ENCODE measurements around the gene NDUFV3. TPM values are rescaled to one million over a fixed set of nuclear protein-coding genes. Genes with fewer than 3 reads are reported as not detected.
A peak's percentile ranks its signal among the peaks of the same experiment; 100 is the strongest.
"Not testable (repeated sequence)": the region's sequence is repeated elsewhere in the genome, so short reads cannot be mapped to it uniquely, and the experiment has no call there.

Gene NDUFV3
- polyA plus RNA-seq, 4 donors = 35.4 to 39.2 (median 37.7) TPM

- DNase-seq (ENCODE audit: low read depth in 4 of 4, low spot score in 3 of 4) = peak; percentile 95 to 99 (median 96)
Measured at GRCh38 chr21:42878993-42879787, 13.9 kb upstream of the NDUFV3 start, which contains the start of gene WDR4. Gene WDR4, minus strand, starts transcription at chr21:42879539. Its CDS starts 44 bp downstream, at chr21:42879495.

- DNase-seq (ENCODE audit: low read depth in 4 of 4, low spot score in 3 of 4) = no peak
Measured at GRCh38 chr21:42880352-42880751, 12.8 kb upstream of the NDUFV3 start.

- no peak for DNase-seq (ENCODE audit: low read depth in 4 of 4, low spot score in 3 of 4)
Measured at GRCh38 chr21:42883921-42884320, 9.2 kb upstream of the NDUFV3 start.

GRCh38 chr21:42887326-42887725 is 5.8 kb upstream of the NDUFV3 start:
- no peak for DNase-seq (ENCODE audit: low read depth in 4 of 4, low spot score in 3 of 4)

- DNase-seq (ENCODE audit: low read depth in 4 of 4, low spot score in 3 of 4) = no peak
Measured at GRCh38 chr21:42892582-42892930, 553 bp upstream of the NDUFV3 start.

GRCh38 chr21:42900446-42900845 is 7.3 kb downstream of the NDUFV3 start:
- DNase-seq (ENCODE audit: low read depth in 4 of 4, low spot score in 3 of 4) = no peak

- DNase-seq (ENCODE audit: low read depth in 4 of 4, low spot score in 3 of 4) = no peak
Measured at GRCh38 chr21:42903817-42904216, 10.7 kb downstream of the NDUFV3 start.

- DNase-seq (ENCODE audit: low read depth in 4 of 4, low spot score in 3 of 4) = no peak
Measured at GRCh38 chr21:42905195-42905594, 12.1 kb downstream of the NDUFV3 start.

- no peak for DNase-seq (ENCODE audit: low read depth in 4 of 4, low spot score in 3 of 4)
Measured at GRCh38 chr21:42906233-42906632, 13.1 kb downstream of the NDUFV3 start.

GRCh38 chr21:42908484-42908883 is 15.4 kb downstream of the NDUFV3 start:
- DNase-seq (ENCODE audit: low read depth in 4 of 4, low spot score in 3 of 4) = not testable (repeated sequence)

- DNase-seq (ENCODE audit: low read depth in 4 of 4, low spot score in 3 of 4) = not testable (repeated sequence)
Measured at GRCh38 chr21:42911920-42912319, 18.8 kb downstream of the NDUFV3 start.

- no peak for DNase-seq (ENCODE audit: low read depth in 4 of 4, low spot score in 3 of 4)
Measured at GRCh38 chr21:42913476-42913875, 20.4 kb downstream of the NDUFV3 start.

GRCh38 chr21:42918291-42918690 is 25.2 kb downstream of the NDUFV3 start:
- no peak for DNase-seq (ENCODE audit: low read depth in 4 of 4, low spot score in 3 of 4)

- no peak for DNase-seq (ENCODE audit: low read depth in 4 of 4, low spot score in 3 of 4)
Measured at GRCh38 chr21:42921927-42922326, 28.8 kb downstream of the NDUFV3 start.

GRCh38 chr21:42922918-42923317 is 29.8 kb downstream of the NDUFV3 start:
- DNase-seq (ENCODE audit: low read depth in 4 of 4, low spot score in 3 of 4) = no peak

GRCh38 chr21:42923553-42924432 is 30.7 kb downstream of the NDUFV3 start:
- DNase-seq (ENCODE audit: low read depth in 4 of 4, low spot score in 3 of 4) = peak; percentile 66 to 82 (median 77)

GRCh38 chr21:42924433-42924751 is 31.3 kb downstream of the NDUFV3 start:
- DNase-seq (ENCODE audit: low read depth in 4 of 4, low spot score in 3 of 4) = no peak

GRCh38 chr21:42925114-42925926 is 32.2 kb downstream of the NDUFV3 start, which contains the start of gene ERVH48-1:
Gene ERVH48-1, minus strand, starts transcription at chr21:42925630. Its CDS starts 6,624 bp downstream, at chr21:42919006.
- no peak for DNase-seq (ENCODE audit: low read depth in 4 of 4, low spot score in 3 of 4)

- DNase-seq (ENCODE audit: low read depth in 4 of 4, low spot score in 3 of 4) = not testable (repeated sequence)
Measured at GRCh38 chr21:42927474-42928200, 34.5 kb downstream of the NDUFV3 start.

GRCh38 chr21:42929969-42930368 is 36.9 kb downstream of the NDUFV3 start:
- no peak for DNase-seq (ENCODE audit: low read depth in 4 of 4, low spot score in 3 of 4)
